K562 (cell line): ENCODE data around the gene C12orf60.

Experiments
- BHLHE40 ChIP-seq: IDR thresholded peaks from 2 replicates; pipeline ENCODE4 v1.6.1; 2011; ENCODE audit warnings: low read length, improper control_type of control experiment
- ESRRA ChIP-seq: fragments of 450-650 bp; IDR thresholded peaks from 2 replicates; pipeline ENCODE4 v1.6.1; 2014; ENCODE audit warnings: low read depth, mild to moderate bottlenecking, moderate library complexity, borderline replicate concordance
- SRF ChIP-seq, 2 experiments: fragments of 250-450, 450-650 bp in 1 of 2; sonication (Bioruptor Pico) in 1 of 2; sonication (generic) in 1 of 2; formaldehyde crosslinking; IDR thresholded peaks; 2 replicates each; pipeline versions ENCODE4 v1.5.0 to v1.5.1; 2020 to 2022; ENCODE audit warnings: mild to moderate bottlenecking in 1 of 2, missing genetic modification reagents in 1 of 2
- TCF3 ChIP-seq: sonication (generic); formaldehyde crosslinking; IDR thresholded peaks from 2 replicates; pipeline ENCODE4 v1.4.0; 2020; ENCODE audit warnings: mild to moderate bottlenecking, missing genetic modification reagents

DNA sequence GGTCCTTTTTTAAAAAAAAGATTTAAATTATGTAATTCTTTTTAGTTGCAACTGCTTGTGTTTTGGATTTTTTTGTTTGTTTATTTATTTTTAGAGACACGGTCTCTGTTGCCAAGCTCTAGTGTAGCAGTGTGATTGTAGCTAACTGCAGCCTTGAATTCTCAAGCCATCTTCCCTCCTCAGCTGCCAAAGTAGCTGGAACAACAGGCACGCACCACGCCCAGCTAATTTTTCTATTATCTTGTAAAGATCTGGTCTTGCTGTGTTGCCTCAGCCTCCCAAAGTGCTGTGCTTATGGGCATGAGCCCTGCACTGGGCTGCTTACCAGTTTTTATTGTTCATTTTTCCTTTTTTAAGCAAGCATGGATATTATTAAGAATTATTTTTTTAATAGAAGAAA lies 50.5 kb downstream of the C12orf60 start:
- TF ChIP-seq SRF (CRISPR knock-in tag; IDR thresholded peaks at IDR 0.05) (no peak), BHLHE40 (no peak), ESRRA (no peak), TCF3 (CRISPR knock-in tag) (no peak)
